ENCODE data around the gene COL24A1. TPM values are rescaled to one million over a fixed set of nuclear protein-coding genes. Genes with fewer than 3 reads are reported as not detected.

The COL24A1 gene
- total and polyA plus RNA-seq, 2 of the 8 experiments (the other 6 are each of a cell fraction or from before 2014, with no cell fraction given) = 0.23 to 1.1 TPM

DNA sequence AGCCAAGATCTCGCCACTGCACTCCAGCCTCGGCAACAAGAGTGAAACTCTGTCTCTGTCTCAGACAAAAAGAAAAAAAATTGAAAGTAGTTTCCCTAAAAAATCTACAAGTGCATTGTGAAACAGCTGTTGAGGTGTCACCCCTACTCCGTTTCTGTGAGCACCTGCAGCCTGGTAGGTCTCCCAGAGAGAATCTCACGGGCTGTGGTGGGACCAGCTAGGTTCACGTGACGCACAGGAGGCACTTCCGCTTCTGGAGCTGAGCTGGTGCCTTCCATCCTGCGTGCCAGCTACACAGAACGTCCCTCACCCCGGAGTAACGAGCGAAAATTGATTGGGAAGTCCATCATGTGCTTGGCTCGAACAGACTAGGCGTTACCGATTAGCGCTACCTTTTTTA lies 66.8 kb downstream of the COL24A1 start:
- no peak overlapping the region for H3K23ac ChIP-seq (ENCODE audit: insufficient read length)
- no peak overlapping the region for H3K4ac ChIP-seq (replicated peaks; ENCODE audit: insufficient read length, low read depth, low read length)
- no peaks in the 10 kb centered on the region for H3K79me1 ChIP-seq (ENCODE audit: low read depth, low read length)
- H2BK15ac ChIP-seq (ENCODE audit: low read length) = no peak overlapping the region
- no peaks in the 10 kb centered on the region for H3K23me2 ChIP-seq (ENCODE audit: low read depth, low read length)
- H2AFZ ChIP-seq (ENCODE audit: low read length) = no peak overlapping the region
- H3K4me3 ChIP-seq (ENCODE audit: extremely low read depth in 1 of 4, insufficient read depth in 2 of 4, low read depth in 3 of 4, low read length in 4 of 4) = no peak overlapping the region
- H3K14ac ChIP-seq (ENCODE audit: insufficient read length) = no peak overlapping the region
- H3K27me3 ChIP-seq (replicated peaks in 1 of 4; ENCODE audit: control insufficient read depth in 3 of 4, extremely low read depth in 1 of 4, insufficient read depth in 3 of 4, low read length in 3 of 4) = no peaks in the 10 kb centered on the region
- no peak overlapping the region for H2BK120ac ChIP-seq (replicated peaks; ENCODE audit: low read depth, low read length)
- no peak for FAIRE-seq
- H3K27ac ChIP-seq (ENCODE audit: low read depth, low read length) = no peak overlapping the region
- no peak overlapping the region for H4K5ac ChIP-seq (ENCODE audit: insufficient read length, low read depth, low read length)
- ChIA-PET POLR2A (ENCODE audit: partially characterized antibody) (no interaction called here), CTCF (ENCODE audit: partially characterized antibody) (interaction anchor here (0.5 kb wide), 1 partner anchor 925 kb away, joined by 3 read pairs; no protein-coding TSS in a partner anchor)
- H2BK12ac ChIP-seq (ENCODE audit: low read depth, low read length) = no peak overlapping the region; the same call in 1 of the 2 replicates
- 89% methylated on average over 16 of the region's 16 CpGs; no CpG with 5 or more reads in 1 of the 2 experiments for WGBS, 2 experiments (ENCODE audit: extremely low coverage in 1 of 2, insufficient coverage in 1 of 2, insufficient read length in 1 of 2, insufficient replicate concordance in 2 of 2, low coverage in 1 of 2, low lambda C conversion rate in 2 of 2, missing lambda C conversion rate in 1 of 2)
- H2AK5ac ChIP-seq (ENCODE audit: low read depth, low read length) = no peak overlapping the region
- H3K9ac ChIP-seq (replicated peaks in 1 of 4; ENCODE audit: extremely low read depth in 1 of 4, low read depth in 3 of 4, low read length in 3 of 4) = no peak overlapping the region
- H3K56ac ChIP-seq (replicated peaks; ENCODE audit: insufficient read length, low read depth, low read length) = no peak overlapping the region
- H3K36me3 ChIP-seq (ENCODE audit: control insufficient read depth in 2 of 4, insufficient read depth in 4 of 4, low read length in 3 of 4) = no peaks in the 10 kb centered on the region
- H4K91ac ChIP-seq (replicated peaks; ENCODE audit: insufficient read length, low read length) = no peak overlapping the region
- H3K4me2 ChIP-seq (ENCODE audit: insufficient read depth in 1 of 2, low read depth in 2 of 2, low read length in 2 of 2) = no peak overlapping the region
- no peak overlapping the region for H2BK20ac ChIP-seq (ENCODE audit: low read length)
- no peaks in the 10 kb centered on the region for H3K4me1 ChIP-seq (replicated peaks in 1 of 4; ENCODE audit: control insufficient read depth in 3 of 4, insufficient read depth in 4 of 4, low read length in 3 of 4)
- no peak overlapping the region for H4K8ac ChIP-seq (ENCODE audit: extremely low read depth, insufficient read depth, low read length)
- no peak overlapping the region for H3K18ac ChIP-seq (ENCODE audit: extremely low read depth, low read length)
- H2BK5ac ChIP-seq (ENCODE audit: low read depth, low read length) = no peak overlapping the region
- no peak for DNase-seq (ENCODE audit: low read depth in 1 of 2, low spot score in 2 of 2)
- no peaks in the 10 kb centered on the region for H3K9me3 ChIP-seq (ENCODE audit: insufficient read depth in 2 of 2, low read depth in 1 of 2, low read length in 1 of 2)
- H4K20me1 ChIP-seq (replicated peaks in 1 of 2; ENCODE audit: control insufficient read depth in 1 of 2, insufficient read depth in 2 of 2, low read length in 2 of 2) = peaks cover 0 to 2% of the 10 kb centered on the region in 2 experiments
- H3K79me2 ChIP-seq (ENCODE audit: control insufficient read depth in 1 of 2, insufficient read depth in 2 of 2, low read length in 2 of 2) = no peaks in the 10 kb centered on the region
- TF ChIP-seq SIN3A (conservative IDR thresholded peaks at IDR 0.05 in 1 of 2, IDR thresholded peaks at IDR 0.05 in 1 of 2; ENCODE audit: low read depth in 1 of 2, low read length in 2 of 2) (no peak), KDM1A (IDR thresholded peaks at IDR 0.05; ENCODE audit: borderline replicate concordance, low read length) (no peak), TAF1 (IDR thresholded peaks at IDR 0.05; ENCODE audit: low read depth, low read length) (no peak), ATF3 (IDR thresholded peaks at IDR 0.05; ENCODE audit: insufficient read depth, low read depth, low read length) (no peak), MAFK (IDR thresholded peaks at IDR 0.05; ENCODE audit: low read depth, low read length) (no peak), ZNF274 (IDR thresholded peaks at IDR 0.05; ENCODE audit: borderline replicate concordance, extremely low read depth, low read length) (no peak)

All from H1 (cell line).